Psoas muscle (tissue), 8 donors: Measurements from ENCODE around the gene STEAP3. TPM values are rescaled to one million over a fixed set of nuclear protein-coding genes. Genes with fewer than 3 reads are reported as not detected.

Experiments used
- ATAC-seq, 4 donors: fragments of 200-7000 bp; cut with Tn5 transposase; one replicate each; pipeline ENCODE4 v1.9.1; 2020; ENCODE audit warnings: moderate library complexity in 3 of 4, mild to moderate bottlenecking in 2 of 4
- DNase-seq, 2 donors: peaks; one replicate each; pipeline ENCODE4 v3.0.0-alpha.2; 2020
- H3K27ac ChIP-seq: fragments of 200-600 bp; one replicate; pipeline ENCODE4 v1.8.0; 2022
- H3K27me3 ChIP-seq, 3 donors: fragments of 200-600 bp in 1 of 3; one replicate each; pipeline versions ENCODE4 v1.6.1 to v1.8.0; 2013 to 2022; ENCODE audit warnings: low read length in 2 of 3, mild to moderate bottlenecking in 2 of 3, moderate library complexity in 1 of 3; ENCODE audit not compliant: insufficient read depth in 3 of 3
- H3K36me3 ChIP-seq, 2 donors: fragments of 200-600 bp in 1 of 2; one replicate each; pipeline versions ENCODE4 v1.6.1 to v1.8.0; 2013 to 2022; ENCODE audit warnings: low read depth in 1 of 2, mild to moderate bottlenecking in 1 of 2, moderate library complexity in 1 of 2; ENCODE audit not compliant: insufficient read depth in 1 of 2
- H3K4me1 ChIP-seq: fragments of 200-600 bp; one replicate; pipeline ENCODE4 v1.8.0; 2022
- H3K4me3 ChIP-seq: fragments of 200-600 bp; one replicate; pipeline ENCODE4 v1.8.0; 2022; ENCODE audit warnings: mild to moderate bottlenecking
- H3K9me3 ChIP-seq: fragments of 200-600 bp; one replicate; pipeline ENCODE4 v1.8.0; 2022
- CTCF ChIP-seq: fragments of 200-600 bp; IDR thresholded peaks from one replicate; pipeline ENCODE4 v1.8.0; 2022; ENCODE audit warnings: antibody characterized with exemption
- WGBS, 3 donors: extraction: QIAGEN DNeasy Blood & Tissue Kit; methylation state at CpG; one replicate each; pipeline versions ENCODE4 v1.1.6 to v1.1.7; 2013; 5-methylcytosine and 5-hydroxymethylcytosine counted together
- intact Hi-C, 2 donors: fragments of 100-400 bp; cut with DNase I; formaldehyde crosslinking; loops; one replicate each; pipeline versions ENCODE4 v1.11.0 to v1.14.2; 2022
- polyA plus RNA-seq, 3 donors: library from polyadenylated mRNA; stranded (reverse); fragments of 200-250 nt; gene quantifications; one replicate each; pipeline ENCODE4 v1.2.3, GENCODE V29; 2013
- total RNA-seq, 4 donors: library from RNA; stranded (reverse); fragmentation: NEBNext Ultra II Directional in 2 of 4; extraction: Animal tissue kit (Norgen Biotek cat#: 25700) in 2 of 4; gene quantifications; one replicate each; pipeline versions ENCODE4 v1.2.1 to v1.2.4, GENCODE V29; 2021 to 2023
- donor health status: healthy with polysubstance abuse.
- donor health status: DM: no; HTN: no; CAD: no; lungs with moderate emphysema.
- donor health status: Bipolar disorder and iron deficiency.
- donor health status: healthy.
- donor health status: DM: yes; HTN: yes; CAD: no.
- donor health status: DM: no; HTN: no; CAD: no.
- donor health status: DM: no; HTN: no; CAD: no.
- donor health status: DM: yes; HTN: yes; CAD: no.

Gene STEAP3
- total and polyA plus RNA-seq, 7 donors, result 8.6 to 47.4 (median 15.7) TPM

GRCh38 chr2:119257198-119257597 lies 33.6 kb downstream of the STEAP3 start:
- 94 to 95% (median 94%) methylated on average over 9 of the region's 9 CpGs for WGBS, 3 donors
- Histone ChIP-seq H3K4me1 (peaks cover 20% of the 10 kb centered on the region), H3K36me3 (peaks cover 2 to 54% of the 10 kb centered on the region in 2 donors), H3K27ac (no peak overlapping the region), H3K9me3 (no peaks in the 10 kb centered on the region), H3K27me3 (no peaks in the 10 kb centered on the region), H3K4me3 (no peak overlapping the region)
- intact Hi-C loops, result no loop called here
- TF ChIP-seq CTCF, result no peak
- no peak for DNase-seq
- no peak for ATAC-seq

GRCh38 chr2:119259296-119259860 lies 35.7 kb downstream of the STEAP3 start:
- WGBS, 3 donors, result 78 to 85% (median 79%) methylated on average over 5 of the region's 5 CpGs
- no peaks in the 10 kb centered on the region for H3K9me3 ChIP-seq
- H3K27me3 ChIP-seq, result no peaks in the 10 kb centered on the region
- H3K4me1 ChIP-seq, result peaks cover 5% of the 10 kb centered on the region
- DNase-seq, result no peak
- intact Hi-C loops, result no loop called here
- no peak overlapping the region for H3K27ac ChIP-seq
- ATAC-seq, result no peak
- no peak for TF ChIP-seq CTCF
- H3K36me3 ChIP-seq, result peaks cover 2 to 65% of the 10 kb centered on the region in 2 donors
- H3K4me3 ChIP-seq, result no peak overlapping the region

- peaks cover 2 to 55% of the 10 kb centered on the region in 2 donors for H3K36me3 ChIP-seq
- TF ChIP-seq CTCF, result no peak
- H3K27ac ChIP-seq, result no peak overlapping the region
- intact Hi-C loops, result loop anchor here in 1 of 2 donors (10.0 kb wide), 1 partner anchor 246 kb away; no protein-coding TSS in a partner anchor
- WGBS, 3 donors, result 59 to 71% (median 61%) methylated on average over 11 of the region's 11 CpGs
- no peaks in the 10 kb centered on the region for H3K9me3 ChIP-seq
- ATAC-seq (no peak), DNase-seq (no peak)
- no peak overlapping the region for H3K4me3 ChIP-seq
- peaks cover 10% of the 10 kb centered on the region for H3K4me1 ChIP-seq
- no peaks in the 10 kb centered on the region for H3K27me3 ChIP-seq
These were observed 37.2 kb downstream of the STEAP3 start for GRCh38 chr2:119260646-119261492.

GRCh38 chr2:119261493-119262225 lies 38.0 kb downstream of the STEAP3 start:
- DNase-seq, result no peak
- H3K4me3 ChIP-seq, result no peak overlapping the region
- ATAC-seq, result no peak
- no peaks in the 10 kb centered on the region for H3K9me3 ChIP-seq
- no peaks in the 10 kb centered on the region for H3K27me3 ChIP-seq
- intact Hi-C loops, result loop anchor here in 1 of 2 donors (10.0 kb wide), 1 partner anchor 247 kb away; no protein-coding TSS in a partner anchor
- H3K4me1 ChIP-seq, result peaks cover 10% of the 10 kb centered on the region
- no peak overlapping the region for H3K27ac ChIP-seq
- TF ChIP-seq CTCF, result no peak
- 86 to 89% (median 86%) methylated on average over 17 of the region's 17 CpGs for WGBS, 3 donors
- peaks cover under 1 to 52% of the 10 kb centered on the region in 2 donors for H3K36me3 ChIP-seq
